GM12878 (cell line): ENCODE results near the gene RFWD3. TPM values are rescaled to one million over a fixed set of nuclear protein-coding genes. Genes with fewer than 3 reads are reported as not detected.

Experiments
- ATF7 ChIP-seq: fragments of 450-650 bp; IDR thresholded peaks from 2 replicates; pipeline ENCODE4 v1.6.1; 2016; ENCODE audit warnings: low read depth, mild to moderate bottlenecking
- BCL11A ChIP-seq: IDR thresholded peaks from 2 replicates; pipeline ENCODE4 v1.6.1; 2011; ENCODE audit warnings: low read depth, low read length
- BHLHE40 ChIP-seq, 2 experiments: fragments of 450-650 bp in 1 of 2; IDR thresholded peaks; 2 replicates each; pipeline ENCODE4 v1.6.1; 2011 to 2017; ENCODE audit warnings: low read depth in 2 of 2, borderline replicate concordance in 1 of 2, improper control_type of control experiment in 1 of 2, low read length in 1 of 2, mild to moderate bottlenecking in 1 of 2
- BMI1 ChIP-seq: fragments of 450-650 bp; IDR thresholded peaks from 2 replicates; pipeline ENCODE4 v1.6.1; 2016; ENCODE audit warnings: mild to moderate bottlenecking, moderate library complexity, borderline replicate concordance
- CEBPB ChIP-seq, 2 experiments: fragments of 150-350 bp in 1 of 2; IDR thresholded peaks; 2 replicates each; pipeline ENCODE4 v1.6.1; 2012 to 2014; ENCODE audit warnings: low read depth in 2 of 2, low read length in 2 of 2, borderline replicate concordance in 1 of 2, inconsistent platforms in 1 of 2
- CHD4 ChIP-seq: fragments of 200-600 bp; sonication (generic); IDR thresholded peaks from 2 replicates; pipeline ENCODE4 v1.6.1; 2016; ENCODE audit warnings: mild to moderate bottlenecking
- ETV6 ChIP-seq, 2 experiments: fragments of 450-650 bp in 1 of 2; IDR thresholded peaks in 1 of 2; conservative IDR thresholded peaks in 1 of 2; 2 replicates each; pipeline ENCODE4 v1.6.1; 2014; ENCODE audit warnings: antibody characterized with exemption in 1 of 2, borderline replicate concordance in 1 of 2, low read depth in 1 of 2, mild to moderate bottlenecking in 1 of 2, moderate library complexity in 1 of 2
- HDGF ChIP-seq: fragments of 450-650 bp; IDR thresholded peaks from 2 replicates; pipeline ENCODE4 v1.6.1; 2016; ENCODE audit warnings: antibody characterized with exemption
- IRF5 ChIP-seq: fragments of 450-650 bp; IDR thresholded peaks from 2 replicates; pipeline ENCODE4 v1.6.1; 2017; ENCODE audit warnings: borderline replicate concordance
- NFXL1 ChIP-seq: fragments of 450-650 bp; IDR thresholded peaks from 2 replicates; pipeline ENCODE4 v1.6.1; 2017; ENCODE audit warnings: antibody characterized with exemption, mild to moderate bottlenecking, borderline replicate concordance
- NFYB ChIP-seq: IDR thresholded peaks from 2 replicates; pipeline ENCODE4 v1.6.1; 2011; ENCODE audit warnings: low read depth, mild to moderate bottlenecking, low read length, improper control_type of control experiment, moderate library complexity; ENCODE audit not compliant: insufficient read depth
- NR2C1 ChIP-seq: fragments of 450-650 bp; IDR thresholded peaks from 2 replicates; pipeline ENCODE4 v1.6.1; 2017; ENCODE audit warnings: antibody characterized with exemption, mild to moderate bottlenecking, moderate library complexity
- RBBP5 ChIP-seq: fragments of 200-600 bp; sonication (generic); conservative IDR thresholded peaks from 2 replicates; pipeline ENCODE4 v1.6.1; 2016
- RELA ChIP-seq: fragments of 450-650 bp; IDR thresholded peaks from 2 replicates; pipeline ENCODE4 v1.8.0; 2014; ENCODE audit warnings: borderline replicate concordance; ENCODE audit not compliant: partially characterized antibody
- SREBF2 ChIP-seq: IDR thresholded peaks from 2 replicates; pipeline ENCODE4 v1.6.1; 2012; ENCODE audit warnings: mild to moderate bottlenecking, low read length
- STAT1 ChIP-seq: fragments of 450-650 bp; conservative IDR thresholded peaks from 2 replicates; pipeline ENCODE4 v1.6.1; 2014; ENCODE audit warnings: antibody characterized with exemption, mild to moderate bottlenecking
- SUPT20H ChIP-seq: IDR thresholded peaks from 2 replicates; pipeline ENCODE4 v1.6.1; 2011; ENCODE audit warnings: low read depth, mild to moderate bottlenecking, low read length, moderate library complexity, borderline replicate concordance; ENCODE audit not compliant: control insufficient read depth
- ZBTB33 ChIP-seq: fragments of 450-650 bp; IDR thresholded peaks from 2 replicates; pipeline ENCODE4 v1.6.1; 2017; ENCODE audit warnings: mild to moderate bottlenecking
- ZZZ3 ChIP-seq: IDR thresholded peaks from 2 replicates; pipeline ENCODE4 v1.6.1; 2011; ENCODE audit warnings: low read depth; ENCODE audit not compliant: control insufficient read depth, insufficient read length
- polyA plus RNA-seq, 11 experiments: library from polyadenylated mRNA; depleted of rRNA in 4 of 11; unstranded in 6 of 11; stranded (reverse) in 5 of 11; fragments of >200 nt; fragmentation: Nextera tagmentation in 4 of 11; fragmentation: Illumina TruSeq in 1 of 11; extraction: Ambion mirVana in 4 of 11; extraction: Trizol in 1 of 11; gene quantifications; 1 replicate in 1 of 11; 2 replicates in 10 of 11; pipeline versions ENCODE4 v1.2.1 to v1.2.3, GENCODE V29; 2011 to 2016; ENCODE audit warnings: inconsistent platforms in 2 of 11, missing spikeins in 2 of 11, low read depth in 1 of 11
- total RNA-seq, 4 experiments: library from RNA; depleted of rRNA in 3 of 4; stranded (reverse); fragments of >200 nt in 3 of 4; fragmentation: Illumina TruSeq in 1 of 4; extraction: Trizol in 1 of 4; gene quantifications; 2 replicates each; pipeline versions ENCODE4 v1.2.1 to v1.2.3, GENCODE V29; 2013 to 2021
- TF ChIP-seq, protein P1 (sequence below): fragments of 450-650 bp; IDR thresholded peaks from 2 replicates; pipeline ENCODE4 v1.6.1; 2016; ENCODE audit warnings: mild to moderate bottlenecking, moderate library complexity, borderline replicate concordance
- TF ChIP-seq, protein P2 (sequence below): IDR thresholded peaks from 2 replicates; pipeline ENCODE4 v1.6.1; 2011; ENCODE audit warnings: borderline replicate concordance, low read depth, mild to moderate bottlenecking, moderate library complexity, low read length; ENCODE audit not compliant: insufficient read depth, poor library complexity, severe bottlenecking

Gene RFWD3
- total and polyA plus RNA-seq, 10 of the 15 experiments (the other 5 are each of a cell fraction or from before 2014, with no cell fraction given): 10.7 to 78.5 (median 51.2) TPM

DNA sequence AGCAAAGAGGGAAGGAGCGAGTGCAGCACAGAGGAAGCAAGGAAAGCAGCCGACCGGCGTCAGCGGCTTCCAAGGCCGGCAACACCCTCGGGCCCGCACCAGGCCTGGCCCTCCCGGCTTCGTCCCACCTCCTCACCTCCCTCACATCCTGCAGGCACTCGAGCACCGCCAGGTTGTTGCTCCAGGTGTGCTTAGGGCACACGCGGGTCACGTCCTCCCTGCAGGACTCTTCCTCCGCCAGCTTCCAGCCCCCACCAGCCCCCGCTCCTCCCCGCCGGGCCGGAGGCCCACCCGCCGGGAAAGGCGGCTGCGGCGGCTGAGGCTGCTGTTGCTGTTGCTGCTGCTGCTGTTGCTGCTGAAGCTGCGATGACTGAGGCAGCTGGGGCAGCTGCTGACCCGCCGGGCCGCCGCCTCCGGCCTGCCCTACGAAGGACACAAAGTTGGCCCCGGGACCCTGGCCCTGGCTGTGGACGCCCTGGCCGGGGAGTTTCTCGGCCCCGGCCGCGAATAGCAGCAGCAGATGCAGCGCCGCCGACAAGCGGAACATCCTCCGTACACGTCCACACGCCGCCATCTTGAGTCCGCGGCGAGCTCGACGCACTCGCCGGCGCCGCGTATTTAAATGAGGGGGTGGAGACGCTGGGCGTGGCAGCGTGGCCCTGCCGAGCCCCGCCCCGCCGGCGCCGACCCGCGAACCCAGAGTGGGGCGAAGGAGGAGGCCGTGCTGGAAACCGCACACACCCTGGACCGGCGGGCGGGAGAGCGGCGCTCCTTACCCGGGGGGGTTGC is 60.0 kb downstream of the RFWD3 start, which contains the start of gene GLG1 (continued):
- TF ChIP-seq, protein P1, sequence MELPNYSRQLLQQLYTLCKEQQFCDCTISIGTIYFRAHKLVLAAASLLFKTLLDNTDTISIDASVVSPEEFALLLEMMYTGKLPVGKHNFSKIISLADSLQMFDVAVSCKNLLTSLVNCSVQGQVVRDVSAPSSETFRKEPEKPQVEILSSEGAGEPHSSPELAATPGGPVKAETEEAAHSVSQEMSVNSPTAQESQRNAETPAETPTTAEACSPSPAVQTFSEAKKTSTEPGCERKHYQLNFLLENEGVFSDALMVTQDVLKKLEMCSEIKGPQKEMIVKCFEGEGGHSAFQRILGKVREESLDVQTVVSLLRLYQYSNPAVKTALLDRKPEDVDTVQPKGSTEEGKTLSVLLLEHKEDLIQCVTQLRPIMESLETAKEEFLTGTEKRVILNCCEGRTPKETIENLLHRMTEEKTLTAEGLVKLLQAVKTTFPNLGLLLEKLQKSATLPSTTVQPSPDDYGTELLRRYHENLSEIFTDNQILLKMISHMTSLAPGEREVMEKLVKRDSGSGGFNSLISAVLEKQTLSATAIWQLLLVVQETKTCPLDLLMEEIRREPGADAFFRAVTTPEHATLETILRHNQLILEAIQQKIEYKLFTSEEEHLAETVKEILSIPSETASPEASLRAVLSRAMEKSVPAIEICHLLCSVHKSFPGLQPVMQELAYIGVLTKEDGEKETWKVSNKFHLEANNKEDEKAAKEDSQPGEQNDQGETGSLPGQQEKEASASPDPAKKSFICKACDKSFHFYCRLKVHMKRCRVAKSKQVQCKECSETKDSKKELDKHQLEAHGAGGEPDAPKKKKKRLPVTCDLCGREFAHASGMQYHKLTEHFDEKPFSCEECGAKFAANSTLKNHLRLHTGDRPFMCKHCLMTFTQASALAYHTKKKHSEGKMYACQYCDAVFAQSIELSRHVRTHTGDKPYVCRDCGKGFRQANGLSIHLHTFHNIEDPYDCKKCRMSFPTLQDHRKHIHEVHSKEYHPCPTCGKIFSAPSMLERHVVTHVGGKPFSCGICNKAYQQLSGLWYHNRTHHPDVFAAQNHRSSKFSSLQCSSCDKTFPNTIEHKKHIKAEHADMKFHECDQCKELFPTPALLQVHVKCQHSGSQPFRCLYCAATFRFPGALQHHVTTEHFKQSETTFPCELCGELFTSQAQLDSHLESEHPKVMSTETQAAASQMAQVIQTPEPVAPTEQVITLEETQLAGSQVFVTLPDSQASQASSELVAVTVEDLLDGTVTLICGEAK: no peak
- TF ChIP-seq IRF5 (no peak), NFXL1 (no peak), RBBP5 (0 out of 2 replicates have a peak, but pooled peaks have one; percentile 58), CHD4 (no peak), STAT1 (no peak), ETV6 (conservative IDR thresholded peaks at IDR 0.05 in 1 of 2, IDR thresholded peaks at IDR 0.05 in 1 of 2; ENCODE audit: borderline replicate concordance in 1 of 2, low read depth in 1 of 2) (no peak), SREBF2 (no peak), NR2C1 (no peak), BCL11A (no peak), CEBPB (IDR thresholded peaks at IDR 0.05; ENCODE audit: borderline replicate concordance in 1 of 2, low read depth in 2 of 2, low read length in 2 of 2) (no peak), HDGF (no peak), SUPT20H (no peak), BMI1 (no peak), BHLHE40 (IDR thresholded peaks at IDR 0.05; ENCODE audit: borderline replicate concordance in 1 of 2, low read depth in 2 of 2, low read length in 1 of 2) (0 out of 4 replicates have a peak, but pooled peaks of 1 of the 2 experiments have one; percentile 33), NFYB (no peak), RELA (no peak), ATF7 (no peak), ZZZ3 (no peak), ZBTB33 (no peak)
- TF ChIP-seq, protein P2, sequence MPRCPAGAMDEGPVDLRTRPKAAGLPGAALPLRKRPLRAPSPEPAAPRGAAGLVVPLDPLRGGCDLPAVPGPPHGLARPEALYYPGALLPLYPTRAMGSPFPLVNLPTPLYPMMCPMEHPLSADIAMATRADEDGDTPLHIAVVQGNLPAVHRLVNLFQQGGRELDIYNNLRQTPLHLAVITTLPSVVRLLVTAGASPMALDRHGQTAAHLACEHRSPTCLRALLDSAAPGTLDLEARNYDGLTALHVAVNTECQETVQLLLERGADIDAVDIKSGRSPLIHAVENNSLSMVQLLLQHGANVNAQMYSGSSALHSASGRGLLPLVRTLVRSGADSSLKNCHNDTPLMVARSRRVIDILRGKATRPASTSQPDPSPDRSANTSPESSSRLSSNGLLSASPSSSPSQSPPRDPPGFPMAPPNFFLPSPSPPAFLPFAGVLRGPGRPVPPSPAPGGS: peak; percentile 21
